Esophagus squamous epithelium (tissue), 5 donors: ENCODE measurements around the gene MC2R. TPM values are rescaled to one million over a fixed set of nuclear protein-coding genes. Genes with fewer than 3 reads are reported as not detected.
"Not testable (repeated sequence)": the region's sequence is repeated elsewhere in the genome, so short reads cannot be mapped to it uniquely, and the experiment has no call there.

Experiments used
- DNase-seq: peaks from one replicate; lab custom pipeline; 2025; lab: John Stamatoyannopoulos, UW
- H3K27ac ChIP-seq, 4 donors: fragments of 200-600 bp; sonication (generic); one replicate each; pipeline ENCODE4 v1.5.1; 2016 to 2019; ENCODE audit warnings: mild to moderate bottlenecking in 1 of 4
- H3K27me3 ChIP-seq, 4 donors: fragments of 200-600 bp; sonication (generic); 1 replicate in 3 of 4; 2 replicates in 1 of 4; pipeline versions ENCODE4 v1.5.1 to v1.6.0; 2017 to 2021; ENCODE audit warnings: antibody characterized with exemption in 1 of 4
- H3K36me3 ChIP-seq, 3 donors: fragments of 200-600 bp; sonication (generic); one replicate each; pipeline ENCODE4 v1.5.1; 2016 to 2019
- H3K4me1 ChIP-seq, 3 donors: fragments of 200-600 bp; sonication (generic); one replicate each; pipeline ENCODE4 v1.5.1; 2017 to 2019
- H3K4me3 ChIP-seq, 4 donors: fragments of 200-600 bp; sonication (generic); 1 replicate in 3 of 4; 2 replicates in 1 of 4; pipeline ENCODE4 v1.5.1; 2016 to 2019; ENCODE audit warnings: mild to moderate bottlenecking in 2 of 4, moderate library complexity in 1 of 4
- H3K9me3 ChIP-seq, 3 donors: fragments of 200-600 bp; sonication (generic); one replicate each; pipeline ENCODE4 v1.5.1; 2016 to 2019
- CTCF ChIP-seq, 6 experiments: fragments of 450-650 bp in 4 of 6; fragments of 200-600 bp in 2 of 6; sonication (generic) in 2 of 6; IDR thresholded peaks; one replicate each; pipeline ENCODE4 v1.5.1; 2016 to 2019; ENCODE audit warnings: antibody characterized with exemption in 6 of 6, mild to moderate bottlenecking in 4 of 6, moderate library complexity in 4 of 6
- POLR2A ChIP-seq, 4 donors: fragments of 450-650 bp; IDR thresholded peaks; one replicate each; pipeline ENCODE4 v1.6.1; 2017; ENCODE audit warnings: antibody characterized with exemption in 4 of 4, mild to moderate bottlenecking in 4 of 4, moderate library complexity in 3 of 4
- WGBS, 2 donors: methylation state at CpG; one replicate each; pipeline ENCODE4 v1.1.5; 2018; 5-methylcytosine and 5-hydroxymethylcytosine counted together
- intact Hi-C: fragments of 100-400 bp; cut with DNase I; formaldehyde crosslinking; loops from one replicate; pipeline ENCODE4 v1.15.0; 2022
- total RNA-seq, 4 donors: library from RNA; depleted of rRNA; stranded (reverse); fragments of >200 nt; gene quantifications; one replicate each; pipeline ENCODE4 v1.1.0, GENCODE V29; 2016
- donor health status: DM: yes; HTN: yes; CAD: no.

Gene MC2R
- total RNA-seq, 4 donors from 2014 or later = not detected

GRCh38 chr18:13868501-13869271, 46.6 kb downstream of the MC2R start:
- TF ChIP-seq CTCF (IDR thresholded peaks at IDR 0.05) (no peak), POLR2A (IDR thresholded peaks at IDR 0.05) (no peak)
- H3K27ac ChIP-seq = no peak overlapping the region
- H3K4me3 ChIP-seq = no peak overlapping the region
- intact Hi-C loops = no loop called here
- no peak for DNase-seq
- peaks cover 0 to 7% (median 0%) of the 10 kb centered on the region in 3 donors for H3K4me1 ChIP-seq
- no peaks in the 10 kb centered on the region for H3K36me3 ChIP-seq
- WGBS, 2 donors = 0 to 22% methylated on average over 1 to 13 of the region's 51 CpGs
- no peaks in the 10 kb centered on the region for H3K9me3 ChIP-seq
- H3K27me3 ChIP-seq = peaks cover 0 to 60% (median 0%) of the 10 kb centered on the region in 4 donors

DNA sequence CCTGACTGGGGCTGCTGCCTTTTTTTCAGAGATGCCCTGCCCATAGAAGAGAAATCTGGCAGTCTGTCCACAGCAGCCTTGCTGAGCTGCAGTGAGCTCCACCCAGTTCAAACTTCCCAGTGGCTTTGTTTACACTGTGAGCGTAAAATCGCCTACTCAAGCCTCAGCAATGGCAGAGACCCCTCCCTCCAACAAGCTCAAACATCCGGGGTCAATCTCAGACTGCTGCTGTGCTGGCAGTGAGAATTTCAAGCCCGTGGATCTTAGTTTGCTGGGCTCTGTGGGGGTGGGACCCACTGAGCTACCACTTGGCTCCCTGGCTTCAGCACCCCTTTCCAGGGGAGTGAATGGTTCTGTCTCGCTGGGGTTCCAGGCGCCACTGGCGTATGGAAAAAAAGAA, 52.4 kb downstream of the MC2R start:
- H3K27me3 ChIP-seq = peaks cover 0 to 14% (median 0%) of the 10 kb centered on the region in 4 donors
- H3K4me1 ChIP-seq, H3K4me3 ChIP-seq, H3K9me3 ChIP-seq, H3K36me3 ChIP-seq, intact Hi-C loops, H3K27ac ChIP-seq, DNase-seq: not testable (repeated sequence)
- 48 to 60% methylated on average over 3 to 5 of the region's 7 CpGs for WGBS, 2 donors

DNA sequence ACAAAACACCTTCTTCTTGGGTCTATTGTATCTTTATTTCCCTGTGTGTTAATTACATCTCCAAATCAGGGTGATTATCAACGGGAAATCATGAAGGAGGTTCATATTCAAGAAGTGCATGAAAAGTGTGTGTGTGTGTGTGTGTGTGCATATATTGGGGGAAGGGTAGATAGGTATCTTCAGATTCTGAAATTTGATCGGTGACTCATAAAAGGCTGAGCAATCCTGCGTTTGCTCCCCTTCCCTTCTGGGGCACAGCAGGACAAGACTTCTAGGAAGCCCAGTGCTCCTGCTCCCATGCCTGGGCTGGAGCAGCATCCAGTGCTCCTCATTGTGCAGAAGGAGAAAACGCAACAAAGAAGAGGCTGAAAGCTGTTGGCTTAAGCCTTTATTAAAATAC, 65.5 kb downstream of the MC2R start:
- intact Hi-C loops = no loop called here
- H3K36me3 ChIP-seq = no peaks in the 10 kb centered on the region
- H3K4me3 ChIP-seq = no peak overlapping the region
- H3K27ac ChIP-seq = no peak overlapping the region
- WGBS, 2 donors = 75 to 78% methylated on average over 4 of the region's 4 CpGs
- no peak for TF ChIP-seq CTCF (IDR thresholded peaks at IDR 0.05)
- no peak for TF ChIP-seq POLR2A (IDR thresholded peaks at IDR 0.05)
- DNase-seq = no peak
- H3K9me3 ChIP-seq = peaks cover 0 to 19% (median 0%) of the 10 kb centered on the region in 3 donors
- H3K4me1 ChIP-seq = no peaks in the 10 kb centered on the region
- no peaks in the 10 kb centered on the region for H3K27me3 ChIP-seq

DNA sequence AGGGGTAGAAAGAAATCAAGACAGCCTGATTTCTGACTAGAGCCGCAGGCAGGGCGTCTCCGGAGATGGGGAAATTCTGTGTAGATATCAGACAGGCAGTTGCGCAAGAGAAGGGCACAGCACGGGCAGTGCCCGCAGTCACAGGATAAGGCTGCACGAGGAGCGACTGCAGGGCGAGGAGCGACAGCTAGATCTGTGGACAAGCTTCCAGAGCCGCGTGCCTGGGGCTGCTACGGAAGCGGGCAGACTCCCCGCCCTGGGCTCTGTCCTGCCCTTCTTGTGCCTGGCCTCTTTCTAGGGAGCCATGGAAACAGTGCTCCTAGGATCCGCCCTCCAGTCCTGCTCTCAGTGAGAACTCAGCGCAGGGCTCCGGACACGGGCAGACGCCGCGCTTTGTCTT, 78.8 kb downstream of the MC2R start:
- no peaks in the 10 kb centered on the region for H3K36me3 ChIP-seq
- 90 to 94% methylated on average over 20 to 21 of the region's 22 CpGs for WGBS, 2 donors

DNA sequence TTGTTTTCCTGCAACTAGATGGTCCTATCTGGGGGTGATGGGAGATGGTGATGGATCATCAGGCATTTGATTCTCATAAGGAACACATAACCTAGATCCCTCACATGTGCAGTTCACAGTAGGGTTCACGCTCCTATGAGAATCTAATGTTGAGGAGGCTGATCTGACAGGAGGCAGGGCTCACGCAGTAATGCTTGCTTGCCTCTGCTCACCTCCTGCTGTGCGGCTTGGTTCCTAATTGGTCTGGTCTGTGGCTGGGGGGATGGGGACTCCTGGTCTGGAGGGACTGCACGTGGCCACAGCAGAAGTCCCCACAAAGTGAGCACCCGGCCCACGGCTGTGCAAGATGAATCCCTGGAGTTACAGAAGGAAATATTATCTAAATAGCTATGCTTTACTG, 80.1 kb downstream of the MC2R start:
- TF ChIP-seq POLR2A (IDR thresholded peaks at IDR 0.05) (no peak), CTCF (IDR thresholded peaks at IDR 0.05) (no peak)
- 42 to 73% methylated on average over 2 to 3 of the region's 6 CpGs for WGBS, 2 donors
- H3K9me3 ChIP-seq = no peaks in the 10 kb centered on the region
- H3K27me3 ChIP-seq = peaks cover 0 to 40% (median 0%) of the 10 kb centered on the region in 4 donors
- H3K27ac ChIP-seq = no peak overlapping the region
- no peaks in the 10 kb centered on the region for H3K36me3 ChIP-seq
- intact Hi-C loops = no loop called here
- no peak overlapping the region for H3K4me3 ChIP-seq
- DNase-seq = no peak
- H3K4me1 ChIP-seq = no peaks in the 10 kb centered on the region

More for the DNA sequence above, 78.8 kb downstream of the MC2R start:
- intact Hi-C loops = no loop called here
- no peak for TF ChIP-seq CTCF (IDR thresholded peaks at IDR 0.05)
- no peak for DNase-seq
- Histone ChIP-seq H3K27ac (no peak overlapping the region), H3K9me3 (no peaks in the 10 kb centered on the region), H3K4me1 (no peaks in the 10 kb centered on the region), H3K27me3 (peaks cover 0 to 29% (median 0%) of the 10 kb centered on the region in 4 donors), H3K4me3 (no peak overlapping the region)
